RWPE2 (cell line): ENCODE measurements around the gene RFX2.

ENCODE experiments used
- ATAC-seq: fragments of 200-7000 bp; cut with Tn5 transposase; 3 replicates; pipeline ENCODE4 v1.9.1; 2021; ENCODE audit warnings: low read depth
- DNase-seq: peaks from one replicate; pipeline ENCODE4 v3.0.0-alpha.2; 2020; ENCODE audit warnings: low spot score
- H3K27ac ChIP-seq: fragments of 450-650 bp; 2 replicates; pipeline ENCODE4 v1.5.1; 2017; ENCODE audit warnings: mild to moderate bottlenecking; ENCODE audit not compliant: poor library complexity, severe bottlenecking
- H3K27me3 ChIP-seq: fragments of 250-450 bp; sonication (Bioruptor Pico); 2 replicates; pipeline ENCODE4 v1.5.1; 2021; ENCODE audit warnings: mild to moderate bottlenecking, moderate library complexity; ENCODE audit not compliant: insufficient read depth, poor library complexity, severe bottlenecking
- H3K36me3 ChIP-seq: fragments of 250-450 bp; sonication (Bioruptor Pico); 2 replicates; pipeline ENCODE4 v1.5.1; 2020; ENCODE audit warnings: low read depth, mild to moderate bottlenecking, moderate library complexity
- H3K4me1 ChIP-seq: fragments of 250-450 bp; sonication (Bioruptor Pico); 2 replicates; pipeline ENCODE4 v1.5.1; 2021; ENCODE audit warnings: mild to moderate bottlenecking, moderate library complexity; ENCODE audit not compliant: insufficient read depth, poor library complexity, severe bottlenecking
- H3K4me3 ChIP-seq: fragments of 250-450 bp; sonication (Bioruptor Pico); 2 replicates; pipeline ENCODE4 v1.5.1; 2021; ENCODE audit warnings: mild to moderate bottlenecking, moderate library complexity; ENCODE audit not compliant: severe bottlenecking
- H3K9me3 ChIP-seq: fragments of 250-450 bp; sonication (Bioruptor Pico); 2 replicates; pipeline ENCODE4 v1.5.1; 2021; ENCODE audit warnings: mild to moderate bottlenecking, moderate library complexity; ENCODE audit not compliant: severe bottlenecking
- TF ChIP-seq, protein P1 (sequence below): fragments of 450-650 bp; IDR thresholded peaks from one replicate; pipeline ENCODE4 v1.5.1; 2017; ENCODE audit warnings: mild to moderate bottlenecking, moderate library complexity; ENCODE audit not compliant: poor library complexity, severe bottlenecking

Gene RFX2

DNA sequence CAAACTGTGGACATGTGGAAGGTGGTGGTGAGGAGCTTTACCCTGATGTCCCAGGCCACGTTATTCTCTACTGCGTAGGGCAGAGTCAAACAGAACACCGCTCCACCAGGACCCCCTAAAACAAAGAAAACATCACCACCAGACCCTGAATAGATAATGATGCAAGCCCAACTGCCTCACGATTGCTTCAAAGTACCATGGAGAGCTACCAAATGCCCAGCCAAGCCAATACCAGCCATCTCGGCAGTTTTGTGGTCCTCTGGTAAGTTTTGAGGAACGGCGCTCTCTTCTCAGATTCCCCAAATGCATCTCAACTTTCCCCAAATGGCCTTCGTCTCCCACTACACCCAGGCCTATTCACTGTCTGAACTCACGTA, 138.0 kb downstream of the RFX2 start:
- H3K4me1 ChIP-seq, result peaks cover 22% of the 10 kb centered on the region
- no peak overlapping the region for H3K27ac ChIP-seq
- H3K4me3 ChIP-seq, result no peak overlapping the region
- DNase-seq (no peak), ATAC-seq (no peak)
- TF ChIP-seq, protein P1, sequence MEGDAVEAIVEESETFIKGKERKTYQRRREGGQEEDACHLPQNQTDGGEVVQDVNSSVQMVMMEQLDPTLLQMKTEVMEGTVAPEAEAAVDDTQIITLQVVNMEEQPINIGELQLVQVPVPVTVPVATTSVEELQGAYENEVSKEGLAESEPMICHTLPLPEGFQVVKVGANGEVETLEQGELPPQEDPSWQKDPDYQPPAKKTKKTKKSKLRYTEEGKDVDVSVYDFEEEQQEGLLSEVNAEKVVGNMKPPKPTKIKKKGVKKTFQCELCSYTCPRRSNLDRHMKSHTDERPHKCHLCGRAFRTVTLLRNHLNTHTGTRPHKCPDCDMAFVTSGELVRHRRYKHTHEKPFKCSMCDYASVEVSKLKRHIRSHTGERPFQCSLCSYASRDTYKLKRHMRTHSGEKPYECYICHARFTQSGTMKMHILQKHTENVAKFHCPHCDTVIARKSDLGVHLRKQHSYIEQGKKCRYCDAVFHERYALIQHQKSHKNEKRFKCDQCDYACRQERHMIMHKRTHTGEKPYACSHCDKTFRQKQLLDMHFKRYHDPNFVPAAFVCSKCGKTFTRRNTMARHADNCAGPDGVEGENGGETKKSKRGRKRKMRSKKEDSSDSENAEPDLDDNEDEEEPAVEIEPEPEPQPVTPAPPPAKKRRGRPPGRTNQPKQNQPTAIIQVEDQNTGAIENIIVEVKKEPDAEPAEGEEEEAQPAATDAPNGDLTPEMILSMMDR, result no peak
- H3K9me3 ChIP-seq, result no peaks in the 10 kb centered on the region
- peaks cover 28% of the 10 kb centered on the region for H3K36me3 ChIP-seq
- no peaks in the 10 kb centered on the region for H3K27me3 ChIP-seq

DNA sequence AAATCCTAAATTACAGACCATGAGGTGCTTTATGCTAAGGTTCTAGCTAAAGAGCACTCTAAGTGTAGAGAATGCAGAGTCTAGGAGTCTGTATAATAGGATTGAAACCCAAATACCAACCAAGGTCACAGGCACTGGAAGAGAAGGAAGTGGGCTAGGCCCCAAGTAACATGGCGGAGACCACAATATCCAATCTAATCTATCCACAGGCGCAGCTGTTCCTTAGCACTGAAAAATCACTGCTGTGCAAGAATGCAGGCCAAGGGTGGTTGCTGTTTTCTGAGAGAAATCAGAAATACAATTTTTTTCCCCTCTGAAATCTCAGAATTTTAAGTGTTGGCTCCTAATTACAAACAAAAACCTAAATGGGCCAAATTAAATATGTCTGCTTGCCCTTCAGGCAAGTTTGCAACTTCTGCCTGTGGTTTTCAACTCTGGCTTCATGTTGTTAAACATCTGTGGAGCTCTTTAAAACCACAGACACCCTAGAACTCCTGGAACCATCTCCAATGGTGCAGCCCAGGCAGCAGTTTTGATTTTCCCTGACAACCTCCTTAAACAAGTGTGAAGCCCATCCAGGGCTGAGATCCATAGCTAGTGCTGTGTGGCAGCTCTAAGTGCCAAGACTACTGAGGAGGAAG, 138.5 kb downstream of the RFX2 start:
- peaks cover 21% of the 10 kb centered on the region for H3K4me1 ChIP-seq
- H3K27me3 ChIP-seq, result no peaks in the 10 kb centered on the region
- ATAC-seq, result no peak
- TF ChIP-seq, protein P1, result no peak
- H3K36me3 ChIP-seq, result peaks cover 28% of the 10 kb centered on the region
- no peak overlapping the region for H3K27ac ChIP-seq
- no peaks in the 10 kb centered on the region for H3K9me3 ChIP-seq
- H3K4me3 ChIP-seq, result no peak overlapping the region
- no peak for DNase-seq

GRCh38 chr19:5969476-5969875, 140.8 kb downstream of the RFX2 start:
- TF ChIP-seq, protein P1, result no peak
- no peaks in the 10 kb centered on the region for H3K27me3 ChIP-seq
- H3K27ac ChIP-seq, result peak overlapping the region; percentile 84
- peaks cover 24% of the 10 kb centered on the region; the same call in 1 of the 2 replicates for H3K36me3 ChIP-seq
- H3K4me3 ChIP-seq, result no peak overlapping the region
- peaks cover 16% of the 10 kb centered on the region for H3K4me1 ChIP-seq
- H3K9me3 ChIP-seq, result no peaks in the 10 kb centered on the region
- ATAC-seq (no peak), DNase-seq (no peak)

DNA sequence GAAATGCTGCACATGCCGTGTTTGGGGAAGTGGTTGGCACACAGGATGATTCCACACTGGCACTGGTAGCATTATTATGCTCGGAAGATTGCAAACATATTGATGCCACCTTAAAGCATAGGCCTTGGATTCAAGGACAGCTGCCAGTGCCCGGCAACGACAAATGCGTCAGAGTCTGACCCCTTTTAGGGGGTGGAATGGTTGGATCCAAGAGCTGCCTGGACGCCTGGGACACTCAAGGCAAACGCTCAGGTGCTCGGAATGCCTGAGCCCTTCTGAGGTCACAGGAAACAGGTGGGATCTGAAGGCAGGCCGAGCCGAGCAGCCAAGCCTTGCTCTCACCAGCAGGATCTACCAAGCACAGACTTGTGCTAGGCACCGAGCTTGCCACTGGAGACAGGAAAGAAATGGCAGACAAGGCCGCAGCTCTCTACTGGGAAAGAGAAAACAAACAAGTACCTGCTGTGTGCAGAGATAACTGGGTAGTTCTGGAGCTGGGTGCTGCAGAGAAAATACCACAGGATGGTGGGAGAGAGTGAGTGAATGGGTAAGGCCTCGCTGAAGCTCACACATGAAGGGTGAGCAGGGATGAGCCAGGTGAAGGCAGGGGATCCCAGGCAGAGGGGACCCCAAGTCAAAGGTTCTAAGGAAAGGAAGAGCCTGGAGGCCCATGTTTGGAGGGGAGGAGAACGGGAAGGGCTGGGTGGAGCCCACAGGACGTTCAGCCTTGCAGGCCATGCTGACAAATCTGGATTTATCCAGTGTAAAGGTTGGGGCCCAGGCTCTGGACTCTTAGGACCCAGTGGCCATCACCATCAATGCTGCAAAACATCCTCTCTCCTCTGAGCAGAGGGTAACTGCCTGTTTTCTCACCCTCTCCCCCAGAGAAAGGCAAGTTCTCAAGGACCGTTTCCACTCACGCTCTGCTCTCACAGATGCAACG, 141.6 kb downstream of the RFX2 start:
- ATAC-seq (peak; percentile 90), DNase-seq (no peak)
- peaks cover 19% of the 10 kb centered on the region; the same call in 1 of the 2 replicates for H3K36me3 ChIP-seq
- peaks cover 16% of the 10 kb centered on the region for H3K4me1 ChIP-seq
- no peaks in the 10 kb centered on the region for H3K9me3 ChIP-seq
- TF ChIP-seq, protein P1, result no peak
- no peak overlapping the region for H3K4me3 ChIP-seq
- no peaks in the 10 kb centered on the region for H3K27me3 ChIP-seq
- peak overlapping the region; percentile 84 for H3K27ac ChIP-seq
